T-helper 2 cell treated with Interferon-gamma antibody and Interleukin-4, amounts not matched to agents 100 ng/mL and 5 ng/mL, for 36 hours (primary cell): ENCODE data around the gene TTC36. TPM values are rescaled to one million over a fixed set of nuclear protein-coding genes. Genes with fewer than 3 reads are reported as not detected.
"Not testable (repeated sequence)": the region's sequence is repeated elsewhere in the genome, so short reads cannot be mapped to it uniquely, and the experiment has no call there.

Experiments
- intact Hi-C: fragments of 100-400 bp; cut with micrococcal nuclease; formaldehyde crosslinking; loops from one replicate; pipeline ENCODE4 v1.15.1; 2023
- total RNA-seq: library from RNA; stranded (reverse); gene quantifications from 2 replicates; pipeline ENCODE4 v1.2.3, GENCODE V29; 2022

TTC36 gene
- total RNA-seq, 1 donor from 2014 or later, result 0.66 TPM

DNA sequence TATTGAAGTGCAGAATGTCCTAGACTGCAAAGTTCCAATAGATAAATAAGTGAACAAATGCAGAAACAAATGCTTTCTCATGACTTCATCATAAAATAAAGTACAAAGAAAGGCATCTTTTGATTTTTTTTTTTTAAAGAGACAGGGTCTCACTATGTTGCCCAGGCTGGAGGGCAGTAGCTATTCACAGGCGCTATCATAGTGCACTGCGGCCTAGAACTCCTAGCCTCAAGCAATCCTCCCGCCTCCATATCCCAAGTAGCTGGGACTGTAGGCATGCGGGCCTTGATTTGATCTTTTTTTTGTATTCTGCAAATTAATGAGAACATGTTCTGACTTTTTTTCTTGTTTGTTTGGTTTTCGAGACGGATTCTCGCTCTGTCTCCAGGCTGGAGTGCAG lies 47.4 kb downstream of the TTC36 start:
- intact Hi-C loops, result loop anchor here (5.0 kb wide), 3 partner anchors 137 to 272 kb away; partner anchors contain the start of genes CD3E and KMT2A

DNA sequence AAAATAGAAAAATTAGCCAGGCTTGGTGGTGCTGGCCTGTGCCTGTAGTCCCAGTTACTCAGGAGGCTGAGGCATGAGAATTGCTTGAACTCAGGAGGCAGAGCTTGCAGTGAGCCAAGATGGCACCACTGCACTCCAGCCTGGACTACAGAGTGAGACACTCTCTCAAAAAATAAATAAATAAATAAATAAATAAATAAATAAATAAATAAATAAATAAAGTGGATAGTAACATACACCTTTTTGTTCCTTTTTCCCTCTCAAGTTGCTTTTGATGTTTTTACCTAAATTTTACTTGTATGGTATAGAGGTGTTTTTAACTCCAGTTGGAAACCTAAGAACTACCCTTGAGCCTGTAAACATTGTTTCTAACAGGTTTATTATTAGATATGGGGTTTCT lies 50.7 kb downstream of the TTC36 start:
- intact Hi-C loops, result not testable (repeated sequence)

Other genes with a start within 250 kb of the TTC36 start
- 576 and 590 TPM in 2 replicates for gene CD3E, start 222.7 kb upstream of the TTC36 start, total RNA-seq
- gene CD3D, start 184.8 kb upstream of the TTC36 start, total RNA-seq, result 474 and 495 TPM in 2 replicates
- 221 and 225 TPM in 2 replicates for gene CD3G, start 183.1 kb upstream of the TTC36 start, total RNA-seq
- 44.1 and 44.9 TPM in 2 replicates for gene UBE4A, start 167.9 kb upstream of the TTC36 start, total RNA-seq
- gene ATP5MG, start 125.9 kb upstream of the TTC36 start, total RNA-seq, result 284 and 288 TPM in 2 replicates
- 94.1 and 94.9 TPM in 2 replicates for gene KMT2A, start 91.0 kb upstream of the TTC36 start, total RNA-seq
- 5.5 and 7.9 TPM in 2 replicates for gene TMEM25, start 3.7 kb downstream of the TTC36 start, total RNA-seq
- gene IFT46, start 38.5 kb downstream of the TTC36 start, total RNA-seq, result 9.1 and 9.7 TPM in 2 replicates
- 105 and 110 TPM in 2 replicates for gene ARCN1, start 44.9 kb downstream of the TTC36 start, total RNA-seq
- gene PHLDB1, start 80.1 kb downstream of the TTC36 start, total RNA-seq, result 0.34 and 0.36 TPM in 2 replicates
- gene TREH, start 152.2 kb downstream of the TTC36 start, total RNA-seq, result not detected in 2 replicates